Skin of body (tissue), 2 donors: ENCODE data around the gene SNAP29. TPM values are rescaled to one million over a fixed set of nuclear protein-coding genes. Genes with fewer than 3 reads are reported as not detected.
A peak's percentile ranks its signal among the peaks of the same experiment; 100 is the strongest.
"Not testable (repeated sequence)": the region's sequence is repeated elsewhere in the genome, so short reads cannot be mapped to it uniquely, and the experiment has no call there.

Experiments used
- DNase-seq: peaks from one replicate; lab custom pipeline; 2025; lab: John Stamatoyannopoulos, UW
- total RNA-seq: library from RNA; depleted of rRNA; stranded (reverse); fragments of >200 nt; gene quantifications from one replicate; pipeline ENCODE4 v1.2.3, GENCODE V29; 2014

SNAP29 gene
- total RNA-seq, 1 donor from 2014 or later = 6.6 TPM

- DNase-seq = no peak
Measured at GRCh38 chr22:20834725-20835124, 24.1 kb upstream of the SNAP29 start.

- DNase-seq = no peak
Measured at GRCh38 chr22:20836987-20837823, 21.6 kb upstream of the SNAP29 start.

- not testable (repeated sequence) for DNase-seq
Measured at GRCh38 chr22:20839354-20839753, 19.5 kb upstream of the SNAP29 start.

GRCh38 chr22:20839837-20840645 is 18.8 kb upstream of the SNAP29 start:
- no peak for DNase-seq

GRCh38 chr22:20840646-20841371 is 18.0 kb upstream of the SNAP29 start:
- DNase-seq = no peak

GRCh38 chr22:20843501-20843900 is 15.3 kb upstream of the SNAP29 start:
- DNase-seq = no peak

- no peak for DNase-seq
Measured at GRCh38 chr22:20844055-20845037, 14.5 kb upstream of the SNAP29 start.

GRCh38 chr22:20847318-20847822 is 11.4 kb upstream of the SNAP29 start:
- no peak for DNase-seq

- DNase-seq = no peak
Measured at GRCh38 chr22:20852076-20852475, 6.7 kb upstream of the SNAP29 start.

GRCh38 chr22:20852503-20852902 is 6.3 kb upstream of the SNAP29 start:
- DNase-seq = no peak

- DNase-seq = no peak
Measured at GRCh38 chr22:20853236-20853660, 5.6 kb upstream of the SNAP29 start.

- DNase-seq = no peak
Measured at GRCh38 chr22:20857247-20857643, 1.6 kb upstream of the SNAP29 start.

- DNase-seq = peak; percentile 83
Measured at GRCh38 chr22:20857838-20858614, 781 bp upstream of the SNAP29 start.

GRCh38 chr22:20859615-20860014 is 808 bp downstream of the SNAP29 start:
- no peak for DNase-seq

- DNase-seq = no peak
Measured at GRCh38 chr22:20862540-20862939, 3.7 kb downstream of the SNAP29 start.

- no peak for DNase-seq
Measured at GRCh38 chr22:20863366-20863765, 4.6 kb downstream of the SNAP29 start.

GRCh38 chr22:20864186-20864908 is 5.5 kb downstream of the SNAP29 start:
- no peak for DNase-seq

GRCh38 chr22:20865331-20865730 is 6.5 kb downstream of the SNAP29 start:
- DNase-seq = no peak

- DNase-seq = no peak
Measured at GRCh38 chr22:20865875-20866445, 7.2 kb downstream of the SNAP29 start.
